Neural progenitor cell (in vitro differentiated cells): ENCODE results near the gene XYLT1.

Experiments
- EZH2phosphoT487 ChIP-seq: fragments of 200-600 bp; sonication (generic); IDR thresholded peaks from 2 replicates; pipeline ENCODE4 v1.6.1; 2017; ENCODE audit warnings: antibody characterized with exemption
- TF ChIP-seq, protein P1 (sequence below): fragments of 200-600 bp; sonication (generic); IDR thresholded peaks from 2 replicates; pipeline ENCODE4 v1.5.1; 2017; ENCODE audit warnings: antibody characterized with exemption, mild to moderate bottlenecking

DNA sequence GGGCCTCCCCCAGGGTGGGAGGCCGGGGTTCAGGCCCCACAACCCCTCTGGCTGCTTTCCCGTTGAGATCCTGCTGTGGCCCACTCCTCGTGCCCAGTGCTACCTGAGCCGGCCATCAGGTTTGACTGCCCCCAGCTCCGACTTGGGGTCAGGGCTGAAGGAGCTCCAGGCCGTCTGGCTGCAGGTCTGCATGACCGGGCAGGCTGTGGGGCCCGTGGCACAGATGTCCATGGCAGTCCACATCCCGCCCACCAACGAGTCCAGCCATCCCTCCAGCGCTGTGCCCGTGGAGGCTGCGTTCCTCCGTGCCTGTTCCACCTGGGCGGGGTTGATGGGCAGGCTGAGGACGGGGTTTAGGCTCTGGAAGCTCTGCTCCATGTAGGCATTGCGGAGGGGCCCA lies 362.2 kb downstream of the XYLT1 start:
- TF ChIP-seq, protein P1, sequence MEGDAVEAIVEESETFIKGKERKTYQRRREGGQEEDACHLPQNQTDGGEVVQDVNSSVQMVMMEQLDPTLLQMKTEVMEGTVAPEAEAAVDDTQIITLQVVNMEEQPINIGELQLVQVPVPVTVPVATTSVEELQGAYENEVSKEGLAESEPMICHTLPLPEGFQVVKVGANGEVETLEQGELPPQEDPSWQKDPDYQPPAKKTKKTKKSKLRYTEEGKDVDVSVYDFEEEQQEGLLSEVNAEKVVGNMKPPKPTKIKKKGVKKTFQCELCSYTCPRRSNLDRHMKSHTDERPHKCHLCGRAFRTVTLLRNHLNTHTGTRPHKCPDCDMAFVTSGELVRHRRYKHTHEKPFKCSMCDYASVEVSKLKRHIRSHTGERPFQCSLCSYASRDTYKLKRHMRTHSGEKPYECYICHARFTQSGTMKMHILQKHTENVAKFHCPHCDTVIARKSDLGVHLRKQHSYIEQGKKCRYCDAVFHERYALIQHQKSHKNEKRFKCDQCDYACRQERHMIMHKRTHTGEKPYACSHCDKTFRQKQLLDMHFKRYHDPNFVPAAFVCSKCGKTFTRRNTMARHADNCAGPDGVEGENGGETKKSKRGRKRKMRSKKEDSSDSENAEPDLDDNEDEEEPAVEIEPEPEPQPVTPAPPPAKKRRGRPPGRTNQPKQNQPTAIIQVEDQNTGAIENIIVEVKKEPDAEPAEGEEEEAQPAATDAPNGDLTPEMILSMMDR, result no peak
- no peak for TF ChIP-seq EZH2phosphoT487
